Type B pancreatic cell (in vitro differentiated cells): Measurements from ENCODE around the gene ZNF592. TPM values are rescaled to one million over a fixed set of nuclear protein-coding genes. Genes with fewer than 3 reads are reported as not detected.

Source experiments
- DNase-seq: peaks from one replicate; pipeline ENCODE4 v3.0.0; 2021; ENCODE audit warnings: mixed read lengths; ENCODE audit not compliant: unreplicated experiment; ENCODE audit errors: extremely low spot score
- H3K27ac Mint-ChIP-seq: 2 replicates; pipeline ENCODE4 v1.8.0; 2021; ENCODE audit warnings: mild to moderate bottlenecking, mixed read lengths
- H3K27me3 Mint-ChIP-seq: 2 replicates; pipeline ENCODE4 v1.8.0; 2021; ENCODE audit warnings: mixed read lengths
- H3K36me3 Mint-ChIP-seq: 2 replicates; pipeline ENCODE4 v1.8.0; 2021; ENCODE audit warnings: mixed read lengths
- H3K4me1 Mint-ChIP-seq: one replicate; pipeline ENCODE4 v1.8.0; 2021; ENCODE audit warnings: mixed read lengths; ENCODE audit not compliant: unreplicated experiment
- H3K4me3 Mint-ChIP-seq: 2 replicates; pipeline ENCODE4 v1.8.0; 2021; ENCODE audit warnings: mild to moderate bottlenecking, mixed read lengths
- H3K9me3 Mint-ChIP-seq: 2 replicates; pipeline ENCODE4 v1.8.0; 2021; ENCODE audit warnings: mixed read lengths
- CTCF ChIP-seq: fragments of 200-600 bp; sonication (generic); conservative IDR thresholded peaks from 2 replicates; pipeline ENCODE4 v1.5.0; 2021; ENCODE audit warnings: antibody characterized with exemption, mild to moderate bottlenecking
- long read RNA-seq: library from polyadenylated mRNA; unstranded; transcript quantifications from one replicate; pipeline ENCODE4 v2.0.0, GENCODE V29; 2020
- total RNA-seq: library from RNA; stranded (reverse); gene quantifications from 2 replicates; pipeline ENCODE4 v1.2.1, GENCODE V29; 2021; ENCODE audit warnings: low replicate concordance

Gene ZNF592
- 26.4 and 26.8 TPM in 2 replicates for total RNA-seq
- long read RNA-seq, partial matches to known transcripts: 10 of 19 reads
- long read RNA-seq, other reads (novel, unspliced or antisense): 9 of 19 reads

- Mint-ChIP-seq H3K27ac (peak within 1 kb of the TSS; percentile 97), H3K4me1 (peaks cover 41% of the 10 kb centered on the region), H3K4me3 (peak within 1 kb of the TSS; percentile 97), H3K27me3 (no peaks in the 10 kb centered on the region), H3K36me3 (peaks cover 21% of the 10 kb centered on the region), H3K9me3 (no peaks in the 10 kb centered on the region)
- peak; percentile 84 for DNase-seq
- no peak for TF ChIP-seq CTCF
These were observed at the start of gene ZNF592 for GRCh38 chr15:84748274-84749110. Gene ZNF592, plus strand, starts transcription at chr15:84748592. Its CDS starts 34,084 bp downstream, at chr15:84782676.

- no peak for DNase-seq
- no peak for TF ChIP-seq CTCF
- no peaks in the 10 kb centered on the region for H3K27me3 Mint-ChIP-seq
- H3K36me3 Mint-ChIP-seq: no peaks in the 10 kb centered on the region
- peaks cover 8% of the 10 kb centered on the region for H3K4me1 Mint-ChIP-seq
- H3K27ac Mint-ChIP-seq: no peak overlapping the region
- H3K9me3 Mint-ChIP-seq: no peaks in the 10 kb centered on the region
- H3K4me3 Mint-ChIP-seq: no peak overlapping the region
These were observed 48.7 kb upstream of the ZNF592 start for GRCh38 chr15:84699538-84700191.

GRCh38 chr15:84702961-84703482, 45.4 kb upstream of the ZNF592 start:
- Mint-ChIP-seq H3K27ac (no peak overlapping the region), H3K36me3 (no peaks in the 10 kb centered on the region), H3K27me3 (no peaks in the 10 kb centered on the region), H3K4me3 (no peak overlapping the region), H3K4me1 (no peaks in the 10 kb centered on the region), H3K9me3 (no peaks in the 10 kb centered on the region)
- no peak for TF ChIP-seq CTCF
- no peak for DNase-seq

- Mint-ChIP-seq H3K4me3 (no peak overlapping the region), H3K27ac (no peak overlapping the region), H3K27me3 (no peaks in the 10 kb centered on the region), H3K36me3 (peaks cover 6% of the 10 kb centered on the region), H3K4me1 (no peaks in the 10 kb centered on the region), H3K9me3 (no peaks in the 10 kb centered on the region)
- no peak for DNase-seq
- no peak for TF ChIP-seq CTCF
These were observed 44.6 kb upstream of the ZNF592 start for GRCh38 chr15:84703808-84704207.

- H3K9me3 Mint-ChIP-seq: no peaks in the 10 kb centered on the region
- H3K27ac Mint-ChIP-seq: peak overlapping the region; percentile 95
- H3K4me3 Mint-ChIP-seq: peak overlapping the region; percentile 93
- no peaks in the 10 kb centered on the region for H3K27me3 Mint-ChIP-seq
- DNase-seq: no peak
- TF ChIP-seq CTCF: no peak
- peaks cover 4% of the 10 kb centered on the region for H3K36me3 Mint-ChIP-seq
- peaks cover 25% of the 10 kb centered on the region for H3K4me1 Mint-ChIP-seq
These were observed 34.0 kb upstream of the ZNF592 start for GRCh38 chr15:84714372-84714771.
